NCI-H187 treated with DMSO at 0.1 percent for 48 hours (cell line): ENCODE data around the gene WIPF2.

ENCODE experiments used
- DNase-seq: peaks from one replicate; lab custom pipeline; 2025; lab: John Stamatoyannopoulos, UW

The WIPF2 gene, protein sequence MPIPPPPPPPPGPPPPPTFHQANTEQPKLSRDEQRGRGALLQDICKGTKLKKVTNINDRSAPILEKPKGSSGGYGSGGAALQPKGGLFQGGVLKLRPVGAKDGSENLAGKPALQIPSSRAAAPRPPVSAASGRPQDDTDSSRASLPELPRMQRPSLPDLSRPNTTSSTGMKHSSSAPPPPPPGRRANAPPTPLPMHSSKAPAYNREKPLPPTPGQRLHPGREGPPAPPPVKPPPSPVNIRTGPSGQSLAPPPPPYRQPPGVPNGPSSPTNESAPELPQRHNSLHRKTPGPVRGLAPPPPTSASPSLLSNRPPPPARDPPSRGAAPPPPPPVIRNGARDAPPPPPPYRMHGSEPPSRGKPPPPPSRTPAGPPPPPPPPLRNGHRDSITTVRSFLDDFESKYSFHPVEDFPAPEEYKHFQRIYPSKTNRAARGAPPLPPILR

DNA sequence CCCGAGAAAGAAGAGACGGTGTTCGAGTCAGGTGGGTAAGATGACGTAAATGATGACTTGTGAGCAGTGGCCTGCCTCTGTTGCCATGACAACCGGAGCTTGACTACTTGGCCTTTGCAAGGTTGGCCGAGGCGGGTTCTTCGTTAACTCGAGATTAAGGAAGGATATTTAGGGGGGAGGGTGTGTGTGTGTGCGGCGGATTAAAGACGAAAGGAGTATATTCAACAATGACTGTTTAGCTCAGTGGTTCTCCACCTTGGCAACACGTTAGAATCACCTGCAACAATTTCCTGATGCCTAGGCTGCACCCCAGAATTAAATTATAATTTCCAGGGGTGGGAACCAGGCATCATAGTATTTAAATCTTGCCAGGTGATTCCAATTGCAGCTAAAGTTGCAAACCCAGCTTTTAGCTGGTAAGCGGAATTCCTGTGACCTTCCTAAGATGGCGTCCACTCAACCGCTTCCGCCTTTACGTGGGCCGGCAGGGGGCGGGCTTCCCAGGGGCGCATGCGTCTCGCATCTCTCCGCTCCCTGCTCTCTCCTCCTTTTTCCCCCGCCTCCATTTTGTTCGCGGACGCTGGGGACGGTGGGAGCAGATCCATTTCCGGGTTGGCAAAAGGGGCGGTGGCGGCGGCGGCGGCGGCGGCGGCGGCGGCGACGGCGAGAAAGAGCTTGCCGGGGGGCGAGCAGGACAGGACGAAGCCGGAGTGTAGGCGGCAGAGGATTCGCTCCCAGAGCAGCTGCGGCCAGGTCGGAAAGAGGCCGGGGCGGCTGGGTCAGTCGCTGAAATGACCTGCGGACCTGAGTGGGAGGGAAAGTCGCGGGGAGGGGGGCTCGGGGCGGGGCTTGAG, at the start of gene WIPF2:
Gene WIPF2, plus strand, starts transcription at position 565 of the 854 bp plus-strand sequence. CDS start 37,156 bp downstream, outside the sequence.
- peak; percentile 91 for DNase-seq

DNA sequence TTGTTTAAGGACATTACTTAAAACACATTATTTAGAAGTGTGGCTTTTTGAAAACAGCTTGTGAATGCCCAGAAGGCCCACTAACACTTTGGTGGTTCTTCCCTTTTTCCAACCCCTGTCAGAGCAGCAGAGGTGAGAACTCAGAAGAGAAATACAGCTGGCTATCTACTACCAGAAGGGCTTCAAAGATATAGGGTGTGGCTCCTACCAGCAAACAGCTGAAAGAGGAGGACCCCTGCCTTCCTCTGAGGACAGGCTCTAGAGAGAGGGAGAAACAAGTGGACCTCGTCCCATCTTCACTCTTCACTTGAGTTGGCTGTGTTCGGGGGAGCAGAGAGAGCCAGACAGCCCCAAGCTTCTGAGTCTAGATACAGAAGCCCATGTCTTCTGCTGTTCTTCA, 48.8 kb upstream of the WIPF2 start:
- no peak for DNase-seq

- no peak for DNase-seq
Observed at GRCh38 chr17:40171750-40172149, 47.4 kb upstream of the WIPF2 start.

GRCh38 chr17:40173091-40173777, 45.9 kb upstream of the WIPF2 start:
- no peak for DNase-seq

GRCh38 chr17:40173778-40174135, 45.3 kb upstream of the WIPF2 start:
- DNase-seq: no peak

DNA sequence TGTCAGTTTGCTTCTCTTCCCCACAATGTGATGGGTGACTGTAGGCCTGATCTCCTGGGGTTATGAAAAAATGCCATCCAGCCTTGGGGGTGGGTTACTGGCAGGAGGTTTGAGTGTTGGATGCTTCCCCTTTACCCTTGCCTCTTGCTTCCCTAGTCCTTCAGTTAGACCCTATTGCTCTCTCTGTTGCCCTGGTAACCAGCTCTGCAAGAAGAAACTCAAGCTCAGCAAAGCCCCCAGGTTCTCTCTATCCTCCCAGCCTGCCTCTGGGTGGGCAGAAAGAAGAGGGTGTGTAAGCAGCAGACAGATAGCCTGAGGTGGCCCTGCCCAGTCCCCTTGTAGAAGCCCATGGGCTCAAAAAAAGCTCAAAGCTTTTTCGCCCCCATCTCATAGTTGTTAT, 44.6 kb upstream of the WIPF2 start:
- no peak for DNase-seq

DNA sequence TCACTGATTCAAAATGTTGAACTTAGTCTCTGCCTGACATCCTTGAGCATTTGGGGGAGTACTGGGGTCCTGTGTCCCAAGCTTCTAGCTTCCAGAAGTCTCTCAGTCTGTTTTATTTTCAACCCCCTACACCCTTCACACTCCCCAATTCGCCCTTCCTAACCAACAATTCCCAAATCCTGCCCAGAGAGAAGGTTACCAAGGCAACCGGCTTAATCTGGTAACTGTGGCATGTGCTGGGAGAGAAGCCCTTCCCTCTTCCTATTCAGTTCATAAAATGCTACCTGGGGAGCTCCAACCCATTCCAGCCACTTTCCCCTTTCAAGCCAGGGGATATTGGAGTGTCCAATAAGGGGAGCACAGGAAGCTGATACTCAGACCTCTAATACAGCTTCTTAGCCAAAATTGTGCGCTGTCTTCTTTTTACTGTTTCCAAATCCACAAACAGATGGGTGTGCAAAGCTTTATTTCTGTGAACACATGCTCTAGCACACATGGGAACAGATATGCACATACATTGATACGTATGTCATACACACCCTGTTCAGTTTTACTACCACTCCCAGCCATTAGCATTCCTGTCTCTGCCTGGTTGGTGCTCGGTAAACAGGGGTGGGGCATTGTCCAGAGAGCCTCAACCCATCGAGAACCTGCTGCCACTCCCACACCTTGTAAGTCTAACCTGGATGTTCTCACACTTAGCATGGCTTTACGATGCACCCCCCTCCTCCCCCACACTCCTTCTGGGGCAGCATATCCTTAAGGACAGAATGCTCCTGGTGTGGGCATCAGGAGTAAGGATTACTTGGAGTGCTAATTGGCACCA, 43.0 kb upstream of the WIPF2 start:
- peak; percentile 8 for DNase-seq

- DNase-seq: no peak
Observed at GRCh38 chr17:40176754-40177110, 42.4 kb upstream of the WIPF2 start.

- DNase-seq: peak; percentile 21
Observed at GRCh38 chr17:40177275-40177874, 41.7 kb upstream of the WIPF2 start, which contains the start of gene RAPGEFL1. Gene RAPGEFL1 (plus strand): TSS chr17:40177470. CDS start chr17:40177862, 392 bp downstream.

DNA sequence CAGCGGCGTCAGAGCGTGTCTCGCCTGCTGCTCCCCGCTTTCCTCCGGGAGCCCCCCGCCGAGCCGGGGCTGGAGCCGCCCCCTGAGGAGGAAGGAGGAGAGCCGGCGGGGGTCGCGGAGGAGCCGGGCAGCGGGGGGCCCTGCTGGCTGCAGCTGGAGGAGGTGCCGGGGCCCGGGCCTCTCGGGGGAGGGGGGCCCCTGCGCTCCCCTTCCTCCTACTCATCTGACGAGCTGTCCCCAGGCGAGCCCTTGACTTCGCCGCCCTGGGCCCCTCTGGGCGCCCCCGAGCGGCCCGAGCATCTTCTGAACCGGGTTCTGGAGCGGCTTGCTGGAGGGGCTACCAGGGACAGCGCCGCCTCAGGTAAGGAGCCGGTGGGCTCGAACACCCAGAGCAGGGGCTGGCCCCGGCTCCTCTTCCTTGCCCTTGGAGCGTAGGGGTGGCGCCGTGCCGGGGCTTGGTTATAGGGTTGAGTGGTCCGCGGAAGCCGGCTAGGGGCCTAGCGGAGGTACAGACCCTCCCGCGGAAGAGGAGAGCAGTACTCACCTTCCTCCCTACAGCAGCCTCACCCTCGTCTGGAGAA, 41.0 kb upstream of the WIPF2 start:
- DNase-seq: no peak

DNA sequence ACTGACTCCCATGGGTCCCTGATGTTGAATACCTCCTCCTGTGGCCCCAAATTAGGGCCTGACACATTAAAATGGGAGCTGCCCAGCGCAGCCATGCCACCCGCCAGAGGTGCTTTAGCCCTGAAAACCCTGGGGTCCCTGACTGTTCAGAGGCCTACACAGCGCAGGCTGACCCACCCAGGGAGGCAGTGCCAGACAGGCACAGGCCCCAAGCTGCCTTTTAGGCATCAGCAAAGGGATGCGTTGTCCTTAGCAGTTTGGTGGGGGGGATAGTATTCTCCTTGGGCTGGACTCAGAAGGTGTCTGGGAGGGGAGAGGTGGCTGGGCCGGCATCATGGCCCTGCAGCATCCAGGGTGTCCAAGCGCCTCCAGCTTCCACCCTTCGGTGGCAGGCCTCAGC, 40.4 kb upstream of the WIPF2 start:
- no peak for DNase-seq

GRCh38 chr17:40179923-40180659, 39.0 kb upstream of the WIPF2 start:
- DNase-seq: no peak

DNA sequence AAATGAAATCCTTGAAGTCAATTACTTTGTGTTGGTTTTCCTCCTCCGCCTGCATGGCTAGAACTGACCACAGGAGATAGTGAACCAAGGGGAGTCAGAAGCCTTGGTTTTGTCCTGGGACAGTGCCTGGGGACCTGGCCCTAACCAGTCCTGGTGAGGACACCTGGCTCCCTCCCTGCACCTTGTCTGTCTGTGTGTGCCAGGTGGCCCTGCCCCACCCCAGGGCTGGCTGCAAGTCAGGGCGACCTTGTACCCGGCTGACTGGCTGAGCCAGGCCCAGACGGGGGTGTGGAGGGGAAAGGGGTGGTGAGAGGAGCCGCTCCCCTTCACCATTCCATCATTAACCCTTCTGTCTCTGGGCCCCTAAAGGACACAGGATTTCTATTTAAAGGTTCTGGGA, 38.4 kb upstream of the WIPF2 start:
- no peak for DNase-seq

DNA sequence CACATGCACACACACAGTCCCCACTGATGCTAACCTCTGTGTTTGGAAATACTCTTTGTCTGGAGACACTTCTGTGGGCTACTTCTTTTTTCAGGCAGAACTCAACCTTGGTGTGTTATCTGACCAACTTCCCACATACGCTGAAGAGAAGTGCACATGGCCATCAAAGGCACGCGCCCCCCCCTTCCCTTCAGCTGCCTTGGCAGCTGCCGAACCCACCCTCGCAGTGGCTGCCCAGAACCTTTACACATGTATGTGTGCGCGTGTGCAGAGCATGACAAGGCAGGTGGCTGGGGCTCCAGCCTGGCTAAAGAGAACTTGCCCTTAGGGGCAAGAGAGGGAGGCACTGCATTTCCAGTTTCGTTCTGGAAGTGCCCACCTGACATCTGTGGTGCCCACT, 37.9 kb upstream of the WIPF2 start:
- DNase-seq: no peak

DNA sequence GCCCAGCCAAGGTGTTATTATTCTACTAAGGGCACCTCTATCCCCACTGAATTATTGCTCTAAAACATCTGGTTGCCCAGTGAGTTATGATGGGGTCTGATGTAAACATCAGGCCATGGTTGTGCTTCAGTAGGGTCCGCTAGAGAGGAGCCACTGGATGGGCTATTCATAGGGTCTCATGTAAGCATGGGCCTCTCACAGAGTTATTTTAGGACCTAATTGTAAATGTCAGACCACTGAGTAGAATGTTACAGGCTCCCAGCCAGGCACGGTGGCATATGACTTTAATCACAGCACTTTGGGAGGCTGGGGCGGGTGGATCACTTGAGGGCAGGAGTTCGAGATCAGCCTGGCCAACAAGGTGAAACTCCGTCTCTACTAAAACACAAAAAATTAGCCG, 36.5 kb upstream of the WIPF2 start:
- no peak for DNase-seq

DNA sequence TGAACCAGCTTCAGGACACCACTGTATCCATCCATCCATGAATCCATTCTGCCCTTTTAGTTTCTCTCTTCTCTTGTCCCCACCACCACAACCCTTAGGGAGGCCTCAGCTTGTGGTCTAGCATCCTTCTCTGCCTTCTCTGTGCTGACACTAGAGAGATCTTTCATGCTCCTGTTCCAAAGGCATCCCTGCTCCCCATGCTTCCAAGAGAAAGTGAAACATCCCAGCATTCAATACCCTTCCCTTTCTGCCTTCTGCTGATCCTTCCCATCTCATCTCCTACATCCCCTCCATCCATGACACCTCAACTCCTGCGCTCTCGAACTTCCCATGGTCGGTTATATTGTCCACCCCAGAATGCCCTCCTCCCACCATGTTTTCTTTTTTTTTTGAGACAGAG, 31.9 kb upstream of the WIPF2 start:
- DNase-seq: no peak

DNA sequence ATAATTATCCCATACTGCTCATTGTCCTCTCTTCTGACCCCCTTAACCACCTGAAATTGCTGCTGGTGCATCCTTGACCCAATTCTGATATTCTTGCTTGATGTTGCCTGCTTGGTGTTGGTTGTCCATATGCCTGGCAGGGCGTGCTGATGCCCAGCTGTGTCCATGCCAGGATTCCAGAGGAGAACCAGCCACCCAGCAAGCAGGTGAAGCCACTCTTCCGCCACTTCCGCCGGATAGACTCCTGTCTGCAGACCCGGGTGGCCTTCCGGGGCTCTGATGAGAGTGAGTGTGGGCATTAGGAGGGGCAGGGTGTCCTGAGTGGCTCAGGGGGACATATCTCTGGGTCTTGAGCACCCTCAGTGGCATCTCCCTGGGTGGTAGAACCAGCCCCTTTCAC, 30.4 kb upstream of the WIPF2 start:
- no peak for DNase-seq

DNA sequence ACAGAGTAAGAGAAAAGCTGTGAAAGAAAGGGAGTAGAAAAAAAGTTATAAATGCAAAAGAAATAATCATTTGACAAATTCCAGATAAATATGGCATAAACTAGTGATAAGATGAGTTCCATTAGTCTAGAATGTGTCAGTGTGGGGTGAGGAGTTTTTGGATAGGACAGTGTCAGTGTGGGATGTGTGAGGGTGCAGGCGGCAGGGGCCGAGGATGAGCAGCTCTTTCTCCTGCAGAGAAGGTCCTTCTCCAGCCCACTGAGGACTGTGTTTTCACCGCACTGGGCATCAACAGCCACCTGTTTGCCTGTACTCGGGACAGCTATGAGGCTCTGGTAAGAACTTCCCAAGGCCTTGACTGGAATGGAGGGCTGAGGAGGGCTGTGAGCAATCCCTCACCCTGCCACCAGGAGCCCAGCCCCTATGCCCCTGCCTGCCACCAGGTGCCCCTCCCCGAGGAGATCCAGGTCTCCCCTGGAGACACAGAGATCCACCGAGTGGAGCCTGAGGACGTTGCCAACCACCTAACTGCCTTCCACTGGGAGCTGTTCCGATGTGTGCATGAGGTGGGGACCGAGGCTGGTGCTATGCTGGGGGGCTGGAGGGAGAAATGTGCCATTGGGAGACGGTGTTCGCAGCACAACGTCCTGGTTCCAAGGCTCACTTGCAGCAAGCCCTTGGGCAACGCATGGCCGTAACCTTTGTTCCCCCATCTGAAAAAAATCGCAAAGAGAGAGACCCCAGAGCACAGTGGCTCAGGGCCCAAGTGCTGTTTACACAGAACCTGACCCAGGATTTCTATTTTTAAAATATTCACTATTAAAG, 28.7 kb upstream of the WIPF2 start:
- no peak for DNase-seq
